GM06990 (cell line): Measurements from ENCODE around the gene AIPL1.

Experiments
- DNase-seq: peaks from one replicate; pipeline ENCODE4 v3.0.0-alpha.2; 2011; ENCODE audit not compliant: insufficient read length; ENCODE audit errors: extremely low read depth
- H3K27me3 ChIP-seq: replicated peaks from 2 replicates; pipeline ENCODE4 v1.6.0; 2011; ENCODE audit warnings: low read length; ENCODE audit not compliant: control insufficient read depth, insufficient read depth
- H3K36me3 ChIP-seq: 2 replicates; pipeline ENCODE4 v1.5.1; 2011; ENCODE audit warnings: low read length; ENCODE audit not compliant: control insufficient read depth, insufficient read depth
- H3K4me3 ChIP-seq: replicated peaks from 2 replicates; pipeline ENCODE4 v1.5.1; 2011; ENCODE audit warnings: low read depth, mild to moderate bottlenecking, control low read depth, low read length
- TF ChIP-seq, protein P1 (sequence below): IDR thresholded peaks from 2 replicates; pipeline ENCODE4 v1.5.1; 2011; ENCODE audit warnings: low read length, control low read depth, mild to moderate bottlenecking, inconsistent platforms; ENCODE audit not compliant: insufficient read depth, poor library complexity, severe bottlenecking

Gene AIPL1

GRCh38 chr17:6470146-6470718 is 35.3 kb upstream of the AIPL1 start:
- no peaks in the 10 kb centered on the region; the same call in 1 of the 2 replicates for H3K27me3 ChIP-seq
- TF ChIP-seq, protein P1, sequence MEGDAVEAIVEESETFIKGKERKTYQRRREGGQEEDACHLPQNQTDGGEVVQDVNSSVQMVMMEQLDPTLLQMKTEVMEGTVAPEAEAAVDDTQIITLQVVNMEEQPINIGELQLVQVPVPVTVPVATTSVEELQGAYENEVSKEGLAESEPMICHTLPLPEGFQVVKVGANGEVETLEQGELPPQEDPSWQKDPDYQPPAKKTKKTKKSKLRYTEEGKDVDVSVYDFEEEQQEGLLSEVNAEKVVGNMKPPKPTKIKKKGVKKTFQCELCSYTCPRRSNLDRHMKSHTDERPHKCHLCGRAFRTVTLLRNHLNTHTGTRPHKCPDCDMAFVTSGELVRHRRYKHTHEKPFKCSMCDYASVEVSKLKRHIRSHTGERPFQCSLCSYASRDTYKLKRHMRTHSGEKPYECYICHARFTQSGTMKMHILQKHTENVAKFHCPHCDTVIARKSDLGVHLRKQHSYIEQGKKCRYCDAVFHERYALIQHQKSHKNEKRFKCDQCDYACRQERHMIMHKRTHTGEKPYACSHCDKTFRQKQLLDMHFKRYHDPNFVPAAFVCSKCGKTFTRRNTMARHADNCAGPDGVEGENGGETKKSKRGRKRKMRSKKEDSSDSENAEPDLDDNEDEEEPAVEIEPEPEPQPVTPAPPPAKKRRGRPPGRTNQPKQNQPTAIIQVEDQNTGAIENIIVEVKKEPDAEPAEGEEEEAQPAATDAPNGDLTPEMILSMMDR, result no peak
- no peak for DNase-seq
- H3K36me3 ChIP-seq, result no peaks in the 10 kb centered on the region
- no peak overlapping the region for H3K4me3 ChIP-seq

DNA sequence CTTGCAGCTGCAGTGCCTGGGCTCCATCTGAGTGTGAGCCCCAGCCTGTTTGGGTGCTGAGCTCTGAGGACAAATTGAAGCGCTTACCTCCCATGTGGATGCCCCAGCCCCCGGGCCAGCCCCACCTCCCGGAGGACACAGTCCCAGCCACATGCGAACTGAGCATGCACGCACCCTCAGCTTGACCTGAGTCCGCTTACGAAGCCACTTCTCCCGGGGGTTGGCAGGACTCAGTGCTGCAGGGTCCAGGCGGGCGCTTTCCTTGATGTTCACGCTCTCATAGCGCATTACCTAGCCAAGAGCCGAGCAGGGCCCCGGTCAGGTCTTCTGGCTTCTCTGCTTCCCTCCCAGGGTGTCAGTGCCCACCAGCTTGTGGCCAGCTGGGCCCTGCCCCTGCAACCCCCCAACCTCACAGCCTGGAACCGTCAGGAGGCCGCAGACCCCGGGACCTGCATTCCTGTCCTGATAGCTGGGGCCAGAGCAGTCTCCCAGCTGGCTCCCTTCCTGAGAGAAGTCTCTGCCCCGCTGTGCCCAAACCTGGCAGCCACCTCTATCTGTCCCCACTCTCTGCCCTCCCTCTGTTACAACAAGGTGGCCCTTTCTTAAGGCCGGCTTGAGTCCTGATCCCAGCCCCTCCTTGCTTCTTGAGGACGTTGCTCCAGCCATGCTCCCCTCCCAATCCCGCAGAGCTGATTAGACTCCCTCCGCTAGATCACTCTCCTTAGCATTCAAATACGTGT is 33.3 kb upstream of the AIPL1 start:
- no peak overlapping the region for H3K4me3 ChIP-seq
- DNase-seq, result no peak
- H3K27me3 ChIP-seq, result no peaks in the 10 kb centered on the region; the same call in 1 of the 2 replicates
- H3K36me3 ChIP-seq, result no peaks in the 10 kb centered on the region
- TF ChIP-seq, protein P1, result no peak

GRCh38 chr17:6467567-6467966 is 32.6 kb upstream of the AIPL1 start:
- DNase-seq, result no peak
- TF ChIP-seq, protein P1, result no peak
- no peaks in the 10 kb centered on the region; the same call in 1 of the 2 replicates for H3K27me3 ChIP-seq
- no peak overlapping the region for H3K4me3 ChIP-seq
- H3K36me3 ChIP-seq, result no peaks in the 10 kb centered on the region

- no peaks in the 10 kb centered on the region; the same call in 1 of the 2 replicates for H3K27me3 ChIP-seq
- DNase-seq, result no peak
- TF ChIP-seq, protein P1, result no peak
These were observed 30.5 kb upstream of the AIPL1 start for GRCh38 chr17:6465206-6466003.

GRCh38 chr17:6464446-6465041 is 29.6 kb upstream of the AIPL1 start:
- Histone ChIP-seq H3K27me3 (no peaks in the 10 kb centered on the region; the same call in 1 of the 2 replicates), H3K4me3 (no peak overlapping the region), H3K36me3 (no peaks in the 10 kb centered on the region)
- TF ChIP-seq, protein P1, result no peak
- no peak for DNase-seq

More at GRCh38 chr17:6465206-6466003, 30.5 kb upstream of the AIPL1 start:
- no peaks in the 10 kb centered on the region for H3K36me3 ChIP-seq
- no peak overlapping the region for H3K4me3 ChIP-seq
